HEK293 (cell line): Measurements from ENCODE around the gene CRELD1.

ENCODE experiments used
- HOXC10 ChIP-seq: sonication (generic); formaldehyde crosslinking; IDR thresholded peaks from 2 replicates; pipeline ENCODE4 v1.8.1; 2023; ENCODE audit warnings: mild to moderate bottlenecking, missing genetic modification reagents
- OSR2 ChIP-seq: fragments of 450-650 bp; formaldehyde crosslinking; IDR thresholded peaks from 2 replicates; pipeline ENCODE4 v1.5.1; 2016; ENCODE audit warnings: missing biosample characterization, missing genetic modification characterization
- RBAK ChIP-seq: fragments of 450-650 bp; formaldehyde crosslinking; IDR thresholded peaks from 2 replicates; pipeline ENCODE4 v1.5.1; 2016; ENCODE audit warnings: missing biosample characterization, missing genetic modification characterization
- SCRT2 ChIP-seq: fragments of 450-650 bp; formaldehyde crosslinking; IDR thresholded peaks from 2 replicates; pipeline ENCODE4 v1.5.1; 2016; ENCODE audit warnings: missing biosample characterization, missing genetic modification characterization
- SP2 ChIP-seq: fragments of 450-650 bp; formaldehyde crosslinking; IDR thresholded peaks from 2 replicates; pipeline ENCODE4 v1.5.1; 2016; ENCODE audit warnings: missing biosample characterization, missing genetic modification characterization
- ZBTB20 ChIP-seq: fragments of 450-650 bp; formaldehyde crosslinking; IDR thresholded peaks from 2 replicates; pipeline ENCODE4 v1.5.1; 2016; ENCODE audit warnings: missing biosample characterization, missing genetic modification characterization
- ZBTB7A ChIP-seq: fragments of 450-650 bp; formaldehyde crosslinking; IDR thresholded peaks from 2 replicates; pipeline ENCODE4 v1.5.1; 2016; ENCODE audit warnings: low read depth, missing biosample characterization, missing genetic modification characterization
- ZFP3 ChIP-seq: fragments of 450-650 bp; formaldehyde crosslinking; IDR thresholded peaks from 2 replicates; pipeline ENCODE4 v1.5.1; 2016; ENCODE audit warnings: low read depth, missing biosample characterization, missing genetic modification characterization
- ZNF133 ChIP-seq: fragments of 450-650 bp; formaldehyde crosslinking; IDR thresholded peaks from 2 replicates; pipeline ENCODE4 v1.5.1; 2016; ENCODE audit warnings: missing biosample characterization, missing genetic modification characterization
- ZNF157 ChIP-seq: fragments of 450-650 bp; formaldehyde crosslinking; IDR thresholded peaks from 2 replicates; pipeline ENCODE4 v1.5.1; 2016; ENCODE audit warnings: missing biosample characterization, missing genetic modification characterization
- ZNF274 ChIP-seq, 2 experiments: fragments of 200-500 bp in 1 of 2; fragments of 450-650 bp in 1 of 2; sonication (Bioruptor generic) in 1 of 2; formaldehyde crosslinking in 1 of 2; IDR thresholded peaks; 2 replicates each; pipeline versions ENCODE4 v1.5.1 to v1.6.1; 2014 to 2016; ENCODE audit warnings: borderline replicate concordance in 1 of 2, inconsistent platforms in 1 of 2, low read length in 1 of 2, missing biosample characterization in 1 of 2, missing genetic modification characterization in 1 of 2
- ZNF292 ChIP-seq: fragments of 450-650 bp; formaldehyde crosslinking; IDR thresholded peaks from 2 replicates; pipeline ENCODE4 v1.5.1; 2016; ENCODE audit warnings: low read depth, missing biosample characterization, missing genetic modification characterization, borderline replicate concordance
- ZNF335 ChIP-seq: fragments of 450-650 bp; formaldehyde crosslinking; conservative IDR thresholded peaks from 2 replicates; pipeline ENCODE4 v1.5.1; 2016; ENCODE audit warnings: missing biosample characterization, missing genetic modification characterization
- ZNF426 ChIP-seq: fragments of 450-650 bp; formaldehyde crosslinking; IDR thresholded peaks from 2 replicates; pipeline ENCODE4 v1.5.1; 2017; ENCODE audit warnings: missing biosample characterization, missing genetic modification characterization, mild to moderate bottlenecking, inconsistent platforms, moderate library complexity
- ZNF549 ChIP-seq: fragments of 450-650 bp; IDR thresholded peaks from 2 replicates; pipeline ENCODE4 v1.5.1; 2018; ENCODE audit warnings: missing biosample characterization, missing genetic modification characterization, mild to moderate bottlenecking, inconsistent platforms, moderate library complexity
- ZNF585B ChIP-seq: fragments of 450-650 bp; formaldehyde crosslinking; IDR thresholded peaks from 2 replicates; pipeline ENCODE4 v1.5.1; 2016; ENCODE audit warnings: missing biosample characterization, missing genetic modification characterization
- ZNF629 ChIP-seq: fragments of 450-650 bp; formaldehyde crosslinking; IDR thresholded peaks from 2 replicates; pipeline ENCODE4 v1.5.1; 2017; ENCODE audit warnings: missing biosample characterization, missing genetic modification characterization
- ZNF701 ChIP-seq: fragments of 450-650 bp; formaldehyde crosslinking; IDR thresholded peaks from 2 replicates; pipeline ENCODE4 v1.5.1; 2016; ENCODE audit warnings: missing biosample characterization, missing genetic modification characterization
- ZNF76 ChIP-seq: fragments of 450-650 bp; formaldehyde crosslinking; IDR thresholded peaks from 2 replicates; pipeline ENCODE4; 2016; ENCODE audit warnings: low read depth, missing biosample characterization, missing genetic modification characterization, borderline replicate concordance
- ZNF792 ChIP-seq: fragments of 450-650 bp; formaldehyde crosslinking; IDR thresholded peaks from 2 replicates; pipeline ENCODE4 v1.5.1; 2016; ENCODE audit warnings: missing biosample characterization, missing genetic modification characterization
- TF ChIP-seq, protein P1 (sequence below): fragments of 450-650 bp; formaldehyde crosslinking; IDR thresholded peaks from 2 replicates; pipeline ENCODE4 v1.5.1; 2016; ENCODE audit warnings: missing biosample characterization, missing genetic modification characterization, borderline replicate concordance
- TF ChIP-seq, protein P2 (sequence below): fragments of 450-650 bp; formaldehyde crosslinking; IDR thresholded peaks from 2 replicates; pipeline ENCODE4 v1.5.1; 2016; ENCODE audit warnings: missing biosample characterization, missing genetic modification characterization
- TF ChIP-seq, protein P3 (sequence below): fragments of 450-650 bp; formaldehyde crosslinking; IDR thresholded peaks from 2 replicates; pipeline ENCODE4 v1.5.1; 2016; ENCODE audit warnings: missing biosample characterization, missing genetic modification characterization
- TF ChIP-seq, protein P4 (sequence below): fragments of 450-650 bp; formaldehyde crosslinking; IDR thresholded peaks from 2 replicates; pipeline ENCODE4 v1.5.1; 2016; ENCODE audit warnings: missing biosample characterization, missing genetic modification characterization
- TF ChIP-seq, protein P5 (sequence below): fragments of 450-650 bp; formaldehyde crosslinking; IDR thresholded peaks from 2 replicates; pipeline ENCODE4 v1.5.1; 2016; ENCODE audit warnings: missing biosample characterization, missing genetic modification characterization
- TF ChIP-seq, protein P6 (sequence below): fragments of 450-650 bp; formaldehyde crosslinking; IDR thresholded peaks from 2 replicates; pipeline ENCODE4 v1.5.1; 2016; ENCODE audit warnings: missing biosample characterization, missing genetic modification characterization

Gene CRELD1

DNA sequence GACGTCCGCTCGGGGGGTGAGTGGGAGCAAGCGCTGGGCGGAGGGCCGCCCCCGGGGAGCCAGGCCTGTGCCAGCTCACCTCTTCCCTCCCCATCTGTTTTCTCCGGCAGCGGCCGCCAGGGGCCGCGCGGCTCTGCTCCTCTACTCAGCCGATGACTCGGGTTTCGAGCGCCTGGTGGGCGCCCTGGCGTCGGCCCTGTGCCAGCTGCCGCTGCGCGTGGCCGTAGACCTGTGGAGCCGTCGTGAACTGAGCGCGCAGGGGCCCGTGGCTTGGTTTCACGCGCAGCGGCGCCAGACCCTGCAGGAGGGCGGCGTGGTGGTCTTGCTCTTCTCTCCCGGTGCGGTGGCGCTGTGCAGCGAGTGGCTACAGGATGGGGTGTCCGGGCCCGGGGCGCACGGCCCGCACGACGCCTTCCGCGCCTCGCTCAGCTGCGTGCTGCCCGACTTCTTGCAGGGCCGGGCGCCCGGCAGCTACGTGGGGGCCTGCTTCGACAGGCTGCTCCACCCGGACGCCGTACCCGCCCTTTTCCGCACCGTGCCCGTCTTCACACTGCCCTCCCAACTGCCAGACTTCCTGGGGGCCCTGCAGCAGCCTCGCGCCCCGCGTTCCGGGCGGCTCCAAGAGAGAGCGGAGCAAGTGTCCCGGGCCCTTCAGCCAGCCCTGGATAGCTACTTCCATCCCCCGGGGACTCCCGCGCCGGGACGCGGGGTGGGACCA, 632 bp upstream of the CRELD1 start (continued):
- TF ChIP-seq, protein P1, sequence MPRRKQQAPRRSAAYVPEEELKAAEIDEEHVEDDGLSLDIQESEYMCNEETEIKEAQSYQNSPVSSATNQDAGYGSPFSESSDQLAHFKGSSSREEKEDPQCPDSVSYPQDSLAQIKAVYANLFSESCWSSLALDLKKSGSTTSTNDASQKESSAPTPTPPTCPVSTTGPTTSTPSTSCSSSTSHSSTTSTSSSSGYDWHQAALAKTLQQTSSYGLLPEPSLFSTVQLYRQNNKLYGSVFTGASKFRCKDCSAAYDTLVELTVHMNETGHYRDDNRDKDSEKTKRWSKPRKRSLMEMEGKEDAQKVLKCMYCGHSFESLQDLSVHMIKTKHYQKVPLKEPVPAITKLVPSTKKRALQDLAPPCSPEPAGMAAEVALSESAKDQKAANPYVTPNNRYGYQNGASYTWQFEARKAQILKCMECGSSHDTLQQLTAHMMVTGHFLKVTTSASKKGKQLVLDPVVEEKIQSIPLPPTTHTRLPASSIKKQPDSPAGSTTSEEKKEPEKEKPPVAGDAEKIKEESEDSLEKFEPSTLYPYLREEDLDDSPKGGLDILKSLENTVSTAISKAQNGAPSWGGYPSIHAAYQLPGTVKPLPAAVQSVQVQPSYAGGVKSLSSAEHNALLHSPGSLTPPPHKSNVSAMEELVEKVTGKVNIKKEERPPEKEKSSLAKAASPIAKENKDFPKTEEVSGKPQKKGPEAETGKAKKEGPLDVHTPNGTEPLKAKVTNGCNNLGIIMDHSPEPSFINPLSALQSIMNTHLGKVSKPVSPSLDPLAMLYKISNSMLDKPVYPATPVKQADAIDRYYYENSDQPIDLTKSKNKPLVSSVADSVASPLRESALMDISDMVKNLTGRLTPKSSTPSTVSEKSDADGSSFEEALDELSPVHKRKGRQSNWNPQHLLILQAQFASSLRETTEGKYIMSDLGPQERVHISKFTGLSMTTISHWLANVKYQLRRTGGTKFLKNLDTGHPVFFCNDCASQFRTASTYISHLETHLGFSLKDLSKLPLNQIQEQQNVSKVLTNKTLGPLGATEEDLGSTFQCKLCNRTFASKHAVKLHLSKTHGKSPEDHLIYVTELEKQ (tag by site-specific recombination): peak; percentile 25; the same call in 1 of the 2 replicates
- TF ChIP-seq ZBTB7A: peak; percentile 64; the same call in 1 of the 2 replicates
- TF ChIP-seq ZNF157 (tag by site-specific recombination): no peak
- TF ChIP-seq, protein P2, sequence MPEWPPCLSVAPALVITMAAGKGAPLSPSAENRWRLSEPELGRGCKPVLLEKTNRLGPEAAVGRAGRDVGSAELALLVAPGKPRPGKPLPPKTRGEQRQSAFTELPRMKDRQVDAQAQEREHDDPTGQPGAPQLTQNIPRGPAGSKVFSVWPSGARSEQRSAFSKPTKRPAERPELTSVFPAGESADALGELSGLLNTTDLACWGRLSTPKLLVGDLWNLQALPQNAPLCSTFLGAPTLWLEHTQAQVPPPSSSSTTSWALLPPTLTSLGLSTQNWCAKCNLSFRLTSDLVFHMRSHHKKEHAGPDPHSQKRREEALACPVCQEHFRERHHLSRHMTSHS (tag by site-specific recombination): no peak
- TF ChIP-seq, protein P3, sequence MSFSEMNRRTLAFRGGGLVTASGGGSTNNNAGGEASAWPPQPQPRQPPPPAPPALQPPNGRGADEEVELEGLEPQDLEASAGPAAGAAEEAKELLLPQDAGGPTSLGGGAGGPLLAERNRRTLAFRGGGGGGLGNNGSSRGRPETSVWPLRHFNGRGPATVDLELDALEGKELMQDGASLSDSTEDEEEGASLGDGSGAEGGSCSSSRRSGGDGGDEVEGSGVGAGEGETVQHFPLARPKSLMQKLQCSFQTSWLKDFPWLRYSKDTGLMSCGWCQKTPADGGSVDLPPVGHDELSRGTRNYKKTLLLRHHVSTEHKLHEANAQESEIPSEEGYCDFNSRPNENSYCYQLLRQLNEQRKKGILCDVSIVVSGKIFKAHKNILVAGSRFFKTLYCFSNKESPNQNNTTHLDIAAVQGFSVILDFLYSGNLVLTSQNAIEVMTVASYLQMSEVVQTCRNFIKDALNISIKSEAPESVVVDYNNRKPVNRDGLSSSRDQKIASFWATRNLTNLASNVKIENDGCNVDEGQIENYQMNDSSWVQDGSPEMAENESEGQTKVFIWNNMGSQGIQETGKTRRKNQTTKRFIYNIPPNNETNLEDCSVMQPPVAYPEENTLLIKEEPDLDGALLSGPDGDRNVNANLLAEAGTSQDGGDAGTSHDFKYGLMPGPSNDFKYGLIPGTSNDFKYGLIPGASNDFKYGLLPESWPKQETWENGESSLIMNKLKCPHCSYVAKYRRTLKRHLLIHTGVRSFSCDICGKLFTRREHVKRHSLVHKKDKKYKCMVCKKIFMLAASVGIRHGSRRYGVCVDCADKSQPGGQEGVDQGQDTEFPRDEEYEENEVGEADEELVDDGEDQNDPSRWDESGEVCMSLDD: peak; percentile 93
- peak; percentile 54 for TF ChIP-seq ZNF133 (tag by site-specific recombination)
- TF ChIP-seq SCRT2 (tag by site-specific recombination): peak; percentile 99
- TF ChIP-seq ZNF629 (tag by site-specific recombination): no peak
- TF ChIP-seq, protein P4, sequence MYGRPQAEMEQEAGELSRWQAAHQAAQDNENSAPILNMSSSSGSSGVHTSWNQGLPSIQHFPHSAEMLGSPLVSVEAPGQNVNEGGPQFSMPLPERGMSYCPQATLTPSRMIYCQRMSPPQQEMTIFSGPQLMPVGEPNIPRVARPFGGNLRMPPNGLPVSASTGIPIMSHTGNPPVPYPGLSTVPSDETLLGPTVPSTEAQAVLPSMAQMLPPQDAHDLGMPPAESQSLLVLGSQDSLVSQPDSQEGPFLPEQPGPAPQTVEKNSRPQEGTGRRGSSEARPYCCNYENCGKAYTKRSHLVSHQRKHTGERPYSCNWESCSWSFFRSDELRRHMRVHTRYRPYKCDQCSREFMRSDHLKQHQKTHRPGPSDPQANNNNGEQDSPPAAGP: peak; percentile 88; the same call in 1 of the 2 replicates
- TF ChIP-seq ZNF274 (IDR thresholded peaks at IDR 0.05; ENCODE audit: low read length): no peak
- TF ChIP-seq ZNF274 (tag by site-specific recombination; IDR thresholded peaks at IDR 0.05; ENCODE audit: borderline replicate concordance): no peak
- TF ChIP-seq ZNF292 (tag by site-specific recombination): no peak
- no peak for TF ChIP-seq ZNF426 (tag by site-specific recombination)
- TF ChIP-seq ZNF585B: 0 out of 2 replicates have a peak, but pooled peaks have one; percentile 8
- no peak for TF ChIP-seq RBAK (tag by site-specific recombination)
- TF ChIP-seq SP2 (tag by site-specific recombination): no peak
- TF ChIP-seq ZNF335 (tag by site-specific recombination): peak; percentile 90
- TF ChIP-seq ZFP3: no peak
- TF ChIP-seq OSR2 (tag by site-specific recombination): 0 out of 2 replicates have a peak, but pooled peaks have one; percentile 7
- TF ChIP-seq, protein P5, sequence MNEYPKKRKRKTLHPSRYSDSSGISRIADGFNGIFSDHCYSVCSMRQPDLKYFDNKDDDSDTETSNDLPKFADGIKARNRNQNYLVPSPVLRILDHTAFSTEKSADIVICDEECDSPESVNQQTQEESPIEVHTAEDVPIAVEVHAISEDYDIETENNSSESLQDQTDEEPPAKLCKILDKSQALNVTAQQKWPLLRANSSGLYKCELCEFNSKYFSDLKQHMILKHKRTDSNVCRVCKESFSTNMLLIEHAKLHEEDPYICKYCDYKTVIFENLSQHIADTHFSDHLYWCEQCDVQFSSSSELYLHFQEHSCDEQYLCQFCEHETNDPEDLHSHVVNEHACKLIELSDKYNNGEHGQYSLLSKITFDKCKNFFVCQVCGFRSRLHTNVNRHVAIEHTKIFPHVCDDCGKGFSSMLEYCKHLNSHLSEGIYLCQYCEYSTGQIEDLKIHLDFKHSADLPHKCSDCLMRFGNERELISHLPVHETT (tag by site-specific recombination): no peak
- TF ChIP-seq ZNF792 (tag by site-specific recombination): no peak
- TF ChIP-seq ZNF76 (tag by site-specific recombination): no peak; the same call in 1 of the 2 replicates
- TF ChIP-seq ZBTB20 (tag by site-specific recombination): peak; percentile 99
- no peak for TF ChIP-seq ZNF701
- TF ChIP-seq, protein P6, sequence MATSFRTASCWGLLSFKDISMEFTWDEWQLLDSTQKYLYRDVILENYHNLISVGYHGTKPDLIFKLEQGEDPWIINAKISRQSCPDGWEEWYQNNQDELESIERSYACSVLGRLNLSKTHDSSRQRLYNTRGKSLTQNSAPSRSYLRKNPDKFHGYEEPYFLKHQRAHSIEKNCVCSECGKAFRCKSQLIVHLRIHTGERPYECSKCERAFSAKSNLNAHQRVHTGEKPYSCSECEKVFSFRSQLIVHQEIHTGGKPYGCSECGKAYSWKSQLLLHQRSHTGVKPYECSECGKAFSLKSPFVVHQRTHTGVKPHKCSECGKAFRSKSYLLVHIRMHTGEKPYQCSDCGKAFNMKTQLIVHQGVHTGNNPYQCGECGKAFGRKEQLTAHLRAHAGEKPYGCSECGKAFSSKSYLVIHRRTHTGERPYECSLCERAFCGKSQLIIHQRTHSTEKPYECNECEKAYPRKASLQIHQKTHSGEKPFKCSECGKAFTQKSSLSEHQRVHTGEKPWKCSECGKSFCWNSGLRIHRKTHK (tag by site-specific recombination): no peak
- peak; percentile 88 for TF ChIP-seq ZNF549
- no peak for TF ChIP-seq HOXC10
